Endodermal cell (in vitro differentiated cells): ENCODE data around the gene ANKRD44. TPM values are rescaled to one million over a fixed set of nuclear protein-coding genes. Genes with fewer than 3 reads are reported as not detected.

Experiments used
- DNase-seq: peaks from one replicate; pipeline ENCODE4 v3.0.0-alpha.2; 2017
- H3K27ac ChIP-seq: 2 replicates; pipeline ENCODE4 v1.5.1; 2013; ENCODE audit warnings: mild to moderate bottlenecking, low read depth, low read length, moderate library complexity
- H3K27me3 ChIP-seq: 2 replicates; pipeline ENCODE4 v1.6.1; 2013; ENCODE audit warnings: mild to moderate bottlenecking, low read length, moderate library complexity; ENCODE audit not compliant: insufficient read depth, control insufficient read depth, poor library complexity, severe bottlenecking
- H3K36me3 ChIP-seq: 2 replicates; pipeline ENCODE4 v1.7.0; 2013; ENCODE audit warnings: mild to moderate bottlenecking, low read length, moderate library complexity; ENCODE audit not compliant: control insufficient read depth, insufficient read depth
- H3K4me1 ChIP-seq: one replicate; pipeline ENCODE4 v1.7.0; 2013; ENCODE audit warnings: low read length; ENCODE audit not compliant: control insufficient read depth, insufficient read depth
- H3K4me3 ChIP-seq: 2 replicates; pipeline ENCODE4 v1.5.1; 2013; ENCODE audit warnings: mild to moderate bottlenecking, low read length, moderate library complexity
- H3K9ac ChIP-seq: 2 replicates; pipeline ENCODE4 v1.6.1; 2013; ENCODE audit warnings: mild to moderate bottlenecking, low read length, moderate library complexity; ENCODE audit not compliant: poor library complexity, severe bottlenecking; ENCODE audit errors: extremely low read depth
- H3K9me3 ChIP-seq: 2 replicates; pipeline ENCODE4 v1.6.1; 2013; ENCODE audit warnings: mild to moderate bottlenecking, low read length, moderate library complexity; ENCODE audit not compliant: control insufficient read depth
- H3K27ac Mint-ChIP-seq: 2 replicates; pipeline ENCODE4 v1.8.0; 2020; ENCODE audit warnings: mixed read lengths
- H3K27me3 Mint-ChIP-seq: 2 replicates; pipeline ENCODE4 v1.8.0; 2021; ENCODE audit warnings: mild to moderate bottlenecking, mixed read lengths; ENCODE audit not compliant: insufficient read depth
- H3K36me3 Mint-ChIP-seq: 2 replicates; pipeline ENCODE4 v1.8.0; 2020; ENCODE audit warnings: low read depth, mixed read lengths
- H3K4me1 Mint-ChIP-seq: 2 replicates; pipeline ENCODE4 v1.8.0; 2020; ENCODE audit warnings: mixed read lengths
- H3K4me3 Mint-ChIP-seq: 2 replicates; pipeline ENCODE4 v1.8.0; 2020; ENCODE audit warnings: mild to moderate bottlenecking, moderate library complexity, mixed read lengths
- H3K9me3 Mint-ChIP-seq: 2 replicates; pipeline ENCODE4 v1.8.0; 2020; ENCODE audit warnings: mild to moderate bottlenecking, mixed read lengths
- WGBS, 2 experiments: methylation state at CpG; one replicate each; pipeline versions ENCODE4 v1.1.5 to v1.1.7; 2013; ENCODE audit warnings: missing lambda C conversion rate in 2 of 2, mixed read lengths in 1 of 2; ENCODE audit not compliant: insufficient coverage in 1 of 2, insufficient read length in 1 of 2; 5-methylcytosine and 5-hydroxymethylcytosine counted together
- total RNA-seq, 2 donors: library from RNA; stranded (reverse); fragmentation: NEBNext Ultra II Directional in 1 of 2; extraction: Animal tissue kit (Norgen Biotek cat#: 25700) in 1 of 2; gene quantifications; 2 replicates in 1 of 2; 3 replicates in 1 of 2; pipeline ENCODE4 v1.2.1, GENCODE V29; 2021
- TF ChIP-seq, protein P1 (sequence below): fragments of 200-600 bp; sonication (generic); conservative IDR thresholded peaks from 2 replicates; pipeline ENCODE4 v1.5.0; 2021; ENCODE audit warnings: antibody characterized with exemption, mild to moderate bottlenecking

The ANKRD44 gene
- total RNA-seq, 2 donors from 2014 or later = 6.2 to 10.6 TPM

DNA sequence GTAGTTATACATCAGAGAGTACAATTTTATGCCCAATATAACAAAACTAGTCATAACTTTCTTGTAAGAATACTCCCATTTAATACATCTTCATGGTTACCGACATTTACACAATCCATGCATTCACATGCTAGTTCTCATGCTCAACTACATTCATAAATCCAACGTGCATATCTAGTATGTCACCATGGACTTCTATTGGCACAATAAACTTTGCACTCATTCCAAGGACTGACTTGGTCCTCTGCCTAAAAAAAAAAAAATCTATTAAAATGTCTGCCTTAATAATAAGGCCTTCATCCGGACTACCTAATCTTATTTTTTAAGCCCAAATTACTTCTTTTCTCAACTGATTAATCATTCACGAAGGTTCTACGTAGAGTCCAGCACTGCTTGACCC lies 276.3 kb downstream of the ANKRD44 start:
- WGBS, 2 experiments = 89 to 92% methylated on average over 2 to 5 of the region's 5 CpGs
- TF ChIP-seq, protein P1, sequence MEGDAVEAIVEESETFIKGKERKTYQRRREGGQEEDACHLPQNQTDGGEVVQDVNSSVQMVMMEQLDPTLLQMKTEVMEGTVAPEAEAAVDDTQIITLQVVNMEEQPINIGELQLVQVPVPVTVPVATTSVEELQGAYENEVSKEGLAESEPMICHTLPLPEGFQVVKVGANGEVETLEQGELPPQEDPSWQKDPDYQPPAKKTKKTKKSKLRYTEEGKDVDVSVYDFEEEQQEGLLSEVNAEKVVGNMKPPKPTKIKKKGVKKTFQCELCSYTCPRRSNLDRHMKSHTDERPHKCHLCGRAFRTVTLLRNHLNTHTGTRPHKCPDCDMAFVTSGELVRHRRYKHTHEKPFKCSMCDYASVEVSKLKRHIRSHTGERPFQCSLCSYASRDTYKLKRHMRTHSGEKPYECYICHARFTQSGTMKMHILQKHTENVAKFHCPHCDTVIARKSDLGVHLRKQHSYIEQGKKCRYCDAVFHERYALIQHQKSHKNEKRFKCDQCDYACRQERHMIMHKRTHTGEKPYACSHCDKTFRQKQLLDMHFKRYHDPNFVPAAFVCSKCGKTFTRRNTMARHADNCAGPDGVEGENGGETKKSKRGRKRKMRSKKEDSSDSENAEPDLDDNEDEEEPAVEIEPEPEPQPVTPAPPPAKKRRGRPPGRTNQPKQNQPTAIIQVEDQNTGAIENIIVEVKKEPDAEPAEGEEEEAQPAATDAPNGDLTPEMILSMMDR = no peak
- no peaks in the 10 kb centered on the region for H3K36me3 ChIP-seq

DNA sequence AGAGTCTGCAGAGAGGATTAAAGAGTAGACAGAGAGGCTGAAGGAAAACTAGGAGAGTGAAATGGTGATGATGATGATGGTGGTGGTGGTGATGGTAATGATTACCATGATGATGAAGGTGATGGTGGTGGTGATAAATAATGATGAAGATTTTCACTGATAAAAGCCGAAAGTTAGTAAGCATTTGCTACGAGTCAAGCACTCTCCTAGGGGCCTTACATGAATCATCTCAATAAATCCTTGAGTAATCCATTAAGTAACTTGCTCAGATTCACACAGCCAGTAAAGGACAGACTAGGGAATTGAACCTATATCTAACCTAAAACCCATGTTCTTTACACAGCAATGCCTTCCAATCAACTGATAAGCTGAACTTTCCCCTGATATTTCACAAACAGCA lies 277.4 kb downstream of the ANKRD44 start:
- Histone ChIP-seq H3K36me3 (no peaks in the 10 kb centered on the region), H3K4me1 (no peaks in the 10 kb centered on the region), H3K9ac (no peak overlapping the region), H3K27ac (no peak overlapping the region), H3K4me3 (peak overlapping the region; percentile 47), H3K9me3 (peaks cover 19% of the 10 kb centered on the region), H3K27me3 (no peaks in the 10 kb centered on the region)
- 97% methylated on average over 2 of the region's 2 CpGs; no CpG with 5 or more reads in 1 of the 2 experiments for WGBS, 2 experiments
- H3K36me3 Mint-ChIP-seq = no peaks in the 10 kb centered on the region
- no peak for DNase-seq
- no peak overlapping the region for H3K4me3 Mint-ChIP-seq
- H3K27ac Mint-ChIP-seq = no peak overlapping the region
- H3K4me1 Mint-ChIP-seq = peaks cover 39% of the 10 kb centered on the region
- H3K9me3 Mint-ChIP-seq = peaks cover 8% of the 10 kb centered on the region
- H3K27me3 Mint-ChIP-seq = no peaks in the 10 kb centered on the region
- TF ChIP-seq, protein P1 = no peak

More for the DNA sequence above, 276.3 kb downstream of the ANKRD44 start:
- H3K4me1 Mint-ChIP-seq = peaks cover 43% of the 10 kb centered on the region
- H3K27ac Mint-ChIP-seq = no peak overlapping the region
- Histone ChIP-seq H3K9ac (no peak overlapping the region), H3K4me3 (no peak overlapping the region), H3K27ac (no peak overlapping the region), H3K4me1 (no peaks in the 10 kb centered on the region), H3K27me3 (no peaks in the 10 kb centered on the region), H3K9me3 (peaks cover 19% of the 10 kb centered on the region)
- peaks cover 8% of the 10 kb centered on the region for H3K9me3 Mint-ChIP-seq
- H3K27me3 Mint-ChIP-seq = no peaks in the 10 kb centered on the region
- no peaks in the 10 kb centered on the region for H3K36me3 Mint-ChIP-seq
- H3K4me3 Mint-ChIP-seq = no peak overlapping the region
- no peak for DNase-seq

DNA sequence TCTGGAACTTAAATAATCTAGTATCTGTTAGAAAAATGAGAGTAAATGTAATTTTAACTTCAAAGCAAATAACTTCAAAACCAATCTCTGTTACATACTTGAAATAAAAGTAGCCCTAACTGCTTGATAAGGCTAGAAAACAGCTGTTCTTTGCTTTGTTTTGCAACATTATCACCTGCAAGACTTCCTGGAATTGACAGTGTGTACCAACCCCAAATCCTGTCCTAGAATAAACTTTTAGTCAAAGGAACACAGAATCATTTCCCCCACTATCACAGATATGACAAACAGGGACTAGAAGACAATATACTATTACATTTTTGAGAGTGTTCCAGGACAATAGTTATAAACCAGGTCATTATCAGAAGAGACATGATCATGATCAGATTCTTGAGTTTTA lies 278.8 kb downstream of the ANKRD44 start:
- no peaks in the 10 kb centered on the region for H3K27me3 Mint-ChIP-seq

More for the DNA sequence above, 278.8 kb downstream of the ANKRD44 start:
- no peaks in the 10 kb centered on the region for H3K27me3 ChIP-seq
- Mint-ChIP-seq H3K9me3 (peaks cover 8% of the 10 kb centered on the region), H3K4me3 (no peak overlapping the region), H3K4me1 (peaks cover 39% of the 10 kb centered on the region), H3K36me3 (no peaks in the 10 kb centered on the region), H3K27ac (no peak overlapping the region)
- no peak overlapping the region for H3K27ac ChIP-seq
- TF ChIP-seq, protein P1 = no peak
- H3K36me3 ChIP-seq = no peaks in the 10 kb centered on the region
- peak overlapping the region; percentile 7 for H3K4me3 ChIP-seq
- no peak for DNase-seq
- no peak overlapping the region for H3K9ac ChIP-seq
- peaks cover 19% of the 10 kb centered on the region for H3K9me3 ChIP-seq
- no peaks in the 10 kb centered on the region for H3K4me1 ChIP-seq
